ENCODE data around the gene GPR18.
"Not testable (repeated sequence)": the region's sequence is repeated elsewhere in the genome, so short reads cannot be mapped to it uniquely, and the experiment has no call there.

GPR18 gene

DNA sequence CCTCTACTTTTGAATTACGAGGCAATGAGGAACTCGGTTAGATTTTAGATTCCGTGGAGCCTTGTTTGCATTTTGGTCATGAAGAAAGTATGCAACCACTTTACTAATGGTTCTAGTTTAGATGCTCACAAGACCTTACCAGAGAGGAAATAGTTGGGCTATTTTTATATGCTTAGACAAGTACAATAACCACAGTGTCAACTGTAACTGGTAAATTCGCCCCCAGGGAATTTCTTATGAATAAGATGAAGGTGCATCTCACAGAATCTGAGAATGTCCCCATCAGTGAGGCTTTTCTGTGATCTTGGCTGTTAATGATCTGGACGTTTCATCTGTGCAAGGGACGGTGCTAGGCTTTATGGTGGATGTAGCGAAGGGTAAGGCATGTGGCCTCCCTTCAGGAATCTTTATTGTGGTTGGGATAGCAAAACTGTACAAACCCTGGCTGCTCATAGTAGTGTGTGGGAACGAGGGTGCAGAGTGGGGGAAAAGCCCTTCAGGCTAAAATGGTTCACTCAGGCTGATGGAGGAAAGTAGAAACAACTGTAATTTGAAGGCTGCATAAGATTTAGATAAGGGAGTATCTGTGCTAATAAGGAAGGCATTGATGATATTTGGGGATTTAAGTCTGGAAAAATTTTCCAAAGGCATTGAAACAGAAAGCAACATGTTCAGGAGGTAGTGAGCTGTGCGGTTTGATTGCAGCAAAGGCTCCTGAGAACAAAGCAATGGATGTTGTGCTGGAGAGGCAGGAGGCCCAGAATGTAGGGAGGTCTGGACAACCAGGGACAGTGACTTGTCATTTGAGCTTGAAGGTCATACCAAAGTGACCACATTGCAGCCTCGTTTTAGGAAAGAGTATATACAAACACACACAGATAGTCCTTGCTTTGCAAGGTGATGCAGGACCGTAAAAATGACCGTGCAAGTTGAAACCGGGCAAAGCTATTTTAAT is 29.2 kb downstream of the GPR18 start:
- DNase-seq (ENCODE audit: low spot score), result no peak

DNA sequence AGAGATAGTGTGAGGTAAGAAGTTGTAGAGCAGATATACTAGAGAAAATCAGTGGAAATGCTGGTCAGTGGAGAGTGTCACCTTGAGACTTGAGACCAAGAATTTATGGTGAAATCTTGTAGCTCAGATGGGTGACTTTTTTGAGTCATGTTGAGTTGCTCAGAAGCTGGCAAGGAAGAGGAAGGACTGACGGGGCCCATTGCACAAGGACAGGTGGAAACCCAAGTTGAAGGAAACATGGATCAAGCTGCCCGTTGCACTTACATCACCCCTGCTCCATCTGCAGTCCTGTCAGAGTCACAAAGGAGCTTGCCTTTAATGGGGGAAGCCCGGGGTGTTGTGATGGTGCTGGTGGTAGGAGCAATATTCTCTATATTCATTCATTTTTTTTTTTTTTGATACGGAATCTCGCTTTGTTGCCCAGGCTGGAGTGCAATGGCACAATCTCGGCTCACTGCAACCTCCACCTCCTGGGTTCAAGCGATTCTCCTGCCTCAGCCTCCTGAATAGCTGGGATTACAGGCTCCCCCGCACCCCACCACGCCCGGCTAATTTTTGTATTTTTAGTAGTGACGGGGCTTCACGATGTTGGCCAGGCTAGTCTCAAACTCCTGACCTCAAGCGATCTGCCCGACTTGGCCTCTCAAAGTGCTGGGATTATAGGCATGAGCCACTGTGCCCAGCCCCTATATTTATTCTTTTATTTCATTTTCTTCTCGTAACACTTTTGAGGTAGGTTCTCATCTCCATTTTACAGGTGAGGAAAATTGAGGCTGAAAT is 30.1 kb downstream of the GPR18 start:
- no peak for DNase-seq (ENCODE audit: low spot score)

DNA sequence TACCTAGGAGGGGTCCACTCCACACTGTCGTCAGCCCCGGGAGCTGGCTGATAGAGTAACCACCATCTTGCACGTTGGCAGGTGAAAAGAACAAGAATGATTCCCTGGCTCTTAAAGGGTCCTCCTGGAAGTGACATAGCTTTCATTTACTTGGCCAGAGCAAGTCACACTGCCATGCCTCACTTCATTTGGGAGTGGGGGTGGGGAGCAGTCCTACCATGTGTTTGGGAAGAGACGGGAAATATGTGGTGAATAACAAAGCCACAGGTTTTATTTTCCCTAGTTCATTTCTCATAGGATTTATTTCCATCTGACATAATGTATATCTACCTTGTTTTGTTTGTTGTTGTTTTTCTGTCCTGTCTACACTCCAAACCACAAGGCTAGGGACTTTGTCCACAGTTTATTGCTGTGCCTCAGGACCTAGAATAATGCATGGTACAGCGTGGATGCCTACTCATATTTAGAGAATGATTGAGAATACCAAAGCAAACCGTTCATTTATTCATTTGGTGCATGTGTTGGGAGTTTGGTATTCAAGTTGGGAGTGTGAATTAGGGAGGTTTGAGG is 30.8 kb downstream of the GPR18 start:
- no peak for DNase-seq (ENCODE audit: low spot score)

DNA sequence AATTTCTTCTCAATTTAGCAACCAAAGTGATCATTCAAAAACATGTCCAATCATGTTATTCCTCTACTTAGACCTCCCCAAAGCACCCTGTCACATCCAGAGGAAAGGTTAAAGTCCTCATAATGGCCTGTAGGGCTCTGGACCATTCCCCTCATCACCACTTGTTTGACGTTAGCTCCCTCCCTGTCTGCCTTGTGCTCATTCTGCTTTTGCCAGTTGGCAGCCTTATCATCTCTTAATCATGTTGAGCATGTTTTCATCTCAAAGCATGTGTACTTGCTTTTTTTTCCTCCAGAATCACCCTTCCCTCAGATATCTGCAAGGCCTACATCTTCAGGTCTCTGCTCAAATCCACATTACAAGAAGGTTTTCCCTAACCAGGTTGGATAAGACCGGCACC is 31.7 kb downstream of the GPR18 start:
- DNase-seq (ENCODE audit: low spot score), result no peak

DNA sequence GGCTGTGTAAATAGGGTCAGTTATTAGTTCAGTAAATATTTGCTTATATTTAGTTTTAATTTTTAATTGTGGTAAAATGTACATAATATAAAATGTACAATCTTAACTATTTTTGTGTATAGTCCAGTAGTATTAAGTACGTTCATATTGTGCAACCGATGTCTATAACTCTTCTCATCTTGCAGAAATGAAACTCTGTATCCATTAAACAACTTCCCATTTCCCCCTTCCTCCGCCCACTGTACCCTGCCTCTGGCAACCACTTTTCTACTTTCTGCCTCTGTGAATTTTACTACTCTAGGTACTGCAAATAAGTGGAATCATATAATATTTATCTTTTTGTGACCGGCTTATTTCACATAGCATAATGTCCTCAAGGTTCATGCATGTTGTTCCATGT is 33.1 kb downstream of the GPR18 start:
- no peak for DNase-seq (ENCODE audit: low spot score)

DNA sequence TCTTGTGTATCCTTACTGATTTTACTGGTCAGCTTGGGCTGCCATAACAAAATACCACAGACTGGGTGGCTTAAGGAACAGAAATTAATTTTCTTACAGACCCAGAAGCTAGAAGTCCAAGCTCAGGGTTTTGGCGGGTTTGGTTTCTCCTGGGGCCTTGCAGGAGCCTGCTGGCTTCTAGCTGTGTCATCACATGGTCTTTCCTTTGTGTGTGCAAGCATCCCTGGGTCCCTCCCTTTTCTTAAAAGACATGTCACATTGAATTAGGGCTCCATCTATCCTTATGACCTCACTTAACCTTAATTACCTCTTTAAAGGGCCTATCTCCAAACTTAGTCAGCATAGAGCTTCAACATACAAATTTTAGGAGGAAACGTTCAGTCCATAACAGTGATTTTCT is 34.2 kb downstream of the GPR18 start:
- no peak for DNase-seq (ENCODE audit: low spot score)

DNA sequence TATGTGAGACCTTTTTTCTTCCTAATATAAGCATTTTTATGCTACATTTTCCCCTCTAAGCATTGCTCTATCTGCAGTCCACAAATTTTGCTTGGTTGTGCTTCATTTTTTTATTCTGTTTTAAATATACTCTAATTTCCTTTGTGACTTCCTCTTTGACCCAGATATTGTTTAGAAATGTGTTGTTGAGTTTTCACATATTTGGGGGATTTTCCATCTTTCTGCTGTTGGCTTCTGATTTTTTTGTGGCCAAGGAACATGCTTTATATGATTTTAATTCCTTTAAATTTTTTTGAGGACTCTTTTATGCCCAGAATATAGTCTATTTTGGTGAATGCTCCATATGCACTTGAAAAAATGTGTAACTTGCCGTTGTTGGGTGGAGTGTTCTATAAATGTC is 34.6 kb downstream of the GPR18 start:
- no peak for DNase-seq (ENCODE audit: low spot score)

DNA sequence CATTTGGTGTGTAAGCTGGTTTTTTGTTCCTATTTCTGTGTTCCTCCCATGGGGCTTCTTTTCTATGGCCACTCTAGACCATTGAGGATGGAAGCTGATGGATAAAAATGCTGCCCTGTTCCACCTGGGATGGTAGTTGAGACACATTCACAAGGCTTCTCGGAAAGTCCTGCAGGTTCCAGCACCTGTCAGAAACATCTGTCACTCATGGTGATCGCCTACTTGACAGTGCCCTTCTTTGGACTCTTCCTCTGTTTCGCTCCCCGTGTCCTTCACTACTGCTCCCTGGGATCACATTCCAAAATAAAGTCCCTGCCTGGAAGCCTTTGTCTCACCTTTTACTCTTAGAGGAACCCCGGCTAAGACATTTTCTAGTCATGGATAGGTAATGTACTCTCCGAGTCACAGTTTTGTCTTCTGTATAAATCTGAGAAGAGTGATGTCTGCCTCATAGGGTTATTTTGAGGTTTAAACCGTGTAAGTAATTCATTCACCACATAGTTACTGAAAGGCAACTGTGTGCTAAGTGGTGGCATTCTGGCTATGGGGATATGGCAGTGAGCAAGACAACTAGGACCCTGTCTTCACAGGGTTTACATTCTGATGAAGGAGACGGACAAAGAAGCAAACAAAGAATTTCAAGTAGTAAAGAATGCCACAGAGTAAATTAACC is 36.5 kb downstream of the GPR18 start:
- DNase-seq (ENCODE audit: low spot score), result no peak

DNA sequence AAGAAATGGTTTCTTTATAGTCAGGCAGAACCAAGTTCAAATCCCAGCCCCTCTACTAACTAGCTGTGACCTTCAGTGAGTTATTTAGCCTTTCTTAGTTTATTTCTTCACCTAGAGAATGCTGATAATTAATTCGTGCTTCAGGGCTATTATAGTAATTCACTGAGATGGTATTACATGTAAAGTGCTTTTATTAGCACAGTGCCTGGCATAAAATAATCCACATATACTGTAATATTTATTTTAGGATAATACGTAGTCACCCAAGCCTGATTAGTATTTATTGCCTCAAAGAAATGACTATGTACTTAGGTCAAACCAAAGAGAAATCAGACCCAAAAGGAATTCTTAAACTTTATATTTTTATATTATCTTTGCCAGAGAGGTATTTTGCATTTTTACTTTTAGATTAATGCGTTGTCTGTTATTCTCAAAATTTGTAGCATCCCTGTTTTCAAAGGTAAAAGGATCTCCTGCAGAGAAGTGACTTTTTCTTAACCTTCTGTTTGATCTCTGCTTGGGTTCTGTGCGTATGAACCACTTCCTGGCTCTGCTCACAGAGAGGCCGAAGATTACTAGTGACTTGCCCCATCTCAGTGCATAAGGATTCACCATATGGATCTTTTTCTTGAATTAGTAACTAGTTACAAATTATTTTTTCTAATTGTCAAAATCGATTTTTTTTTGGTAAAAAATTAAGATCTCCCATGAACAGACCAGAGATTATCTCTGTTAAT is 37.8 kb downstream of the GPR18 start:
- DNase-seq (ENCODE audit: low spot score), result no peak

DNA sequence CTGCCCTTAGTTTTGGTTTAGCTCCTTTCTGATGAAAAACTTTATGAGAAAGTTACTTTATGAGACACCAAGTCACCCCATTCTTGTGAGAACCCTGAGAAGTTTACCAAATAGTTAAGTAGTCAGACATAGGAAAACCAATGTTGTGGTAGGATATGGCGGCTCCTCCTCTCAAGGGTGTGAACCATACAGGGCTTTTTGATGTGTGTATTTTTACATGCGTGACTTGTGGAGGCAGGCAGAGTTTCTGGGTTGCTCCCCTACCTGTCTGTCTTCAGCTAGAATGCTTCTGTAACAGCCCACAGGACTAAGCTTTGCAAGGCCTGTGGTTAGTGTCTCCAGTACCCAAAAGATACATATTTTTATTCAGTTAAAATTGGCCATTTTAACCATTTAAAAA is 39.2 kb downstream of the GPR18 start:
- DNase-seq (ENCODE audit: low spot score), result no peak

DNA sequence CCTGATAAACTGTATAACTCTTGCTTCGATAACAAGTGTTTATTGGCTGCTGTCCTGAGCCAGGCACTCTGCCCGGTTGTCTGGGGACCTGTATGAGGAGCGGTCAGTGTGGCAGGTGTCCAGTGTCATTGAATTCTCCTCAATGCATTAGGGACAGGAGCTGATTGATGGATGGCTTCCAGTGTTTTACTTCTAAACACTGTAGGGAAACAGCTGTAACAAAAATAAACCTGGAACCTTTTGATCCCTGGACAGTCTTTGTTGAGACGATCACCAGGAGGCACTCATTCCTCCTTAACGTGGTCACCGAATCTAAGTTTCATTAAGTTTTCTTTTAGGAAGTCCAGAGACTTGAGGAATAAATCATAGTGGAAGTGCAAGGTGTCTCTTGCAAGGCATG is 39.6 kb downstream of the GPR18 start:
- no peak for DNase-seq (ENCODE audit: low spot score)

DNA sequence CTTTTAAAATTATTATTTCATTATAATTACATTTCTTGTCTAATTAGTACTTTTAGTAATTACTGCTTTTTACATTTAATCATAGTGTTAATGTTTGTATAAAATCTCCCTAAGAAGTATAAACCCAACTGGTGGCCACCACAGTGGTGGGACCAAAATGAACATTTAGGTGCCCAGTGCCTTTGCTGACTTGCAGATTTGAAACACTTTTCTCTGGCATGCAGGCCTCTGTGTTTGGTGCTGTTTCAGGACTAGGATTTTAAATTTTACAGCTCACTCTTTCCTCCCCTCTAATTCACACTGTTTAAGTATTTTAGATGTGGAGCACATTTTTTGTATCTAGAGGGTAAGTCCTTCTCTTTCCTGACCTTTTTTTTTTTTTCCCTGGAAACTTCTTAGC is 40.1 kb downstream of the GPR18 start:
- no peak for DNase-seq (ENCODE audit: low spot score)

DNA sequence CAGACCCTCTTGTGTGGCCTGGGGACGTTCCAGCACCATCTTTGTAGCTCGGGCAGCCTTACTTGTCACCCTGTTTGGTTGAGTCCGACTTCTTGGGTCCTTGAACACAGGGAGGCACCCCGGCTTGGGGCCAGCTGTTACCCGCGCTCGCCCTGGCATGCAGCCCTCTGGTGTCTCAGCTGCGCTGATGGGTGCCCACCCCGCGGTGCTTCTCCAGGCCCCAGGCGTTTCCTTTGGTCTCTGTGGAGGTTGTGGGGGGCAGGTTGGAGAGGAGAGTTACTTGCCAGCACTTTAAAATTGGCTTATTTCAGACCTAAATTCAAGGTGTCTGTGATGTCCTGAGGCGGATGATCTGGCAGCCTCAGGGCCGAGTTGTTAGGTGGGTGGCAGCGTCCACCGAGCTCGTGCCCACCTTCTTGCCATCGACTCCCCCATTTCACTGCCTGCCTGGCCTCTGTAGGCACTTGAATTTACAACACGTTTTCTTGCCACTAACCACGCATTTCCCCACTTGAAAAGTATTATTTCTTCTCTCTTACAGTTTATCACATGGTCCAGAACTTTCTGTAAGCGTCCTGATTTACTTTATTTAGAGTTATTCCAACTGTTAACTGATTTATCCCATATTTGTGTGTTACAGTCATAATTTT is 40.6 kb downstream of the GPR18 start:
- no peak for DNase-seq (ENCODE audit: low spot score)

DNA sequence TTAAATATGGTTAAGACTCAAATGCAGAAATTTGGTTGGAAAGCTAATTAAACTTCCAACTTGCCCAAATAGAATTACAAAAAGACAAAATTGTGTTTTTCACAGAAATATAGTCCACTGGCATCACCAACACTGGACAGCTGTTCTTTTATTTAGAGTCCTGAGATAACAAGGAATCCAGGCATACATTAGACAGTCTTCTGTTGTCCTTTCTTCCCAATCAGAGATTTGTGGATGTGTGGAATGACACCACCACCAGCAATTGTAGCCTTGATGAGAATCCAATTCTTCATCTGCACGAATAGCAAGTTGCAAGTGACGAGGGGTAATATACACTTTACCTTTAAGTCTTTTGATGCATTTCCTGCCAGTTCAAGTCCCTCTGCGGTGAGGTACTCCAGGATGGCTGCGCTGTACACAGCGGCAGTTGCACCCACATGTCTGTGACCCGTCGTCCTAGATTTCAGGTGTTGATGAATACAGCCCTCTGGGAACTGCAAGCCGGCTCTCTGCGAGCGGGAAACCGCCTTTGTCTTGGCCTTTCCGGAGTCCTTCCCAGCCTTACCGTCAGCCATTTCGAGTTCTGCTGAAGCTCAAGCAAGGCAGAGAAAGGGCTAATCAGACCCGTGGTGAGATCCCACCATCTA is 42.9 kb downstream of the GPR18 start:
- DNase-seq (ENCODE audit: low spot score), result no peak

DNA sequence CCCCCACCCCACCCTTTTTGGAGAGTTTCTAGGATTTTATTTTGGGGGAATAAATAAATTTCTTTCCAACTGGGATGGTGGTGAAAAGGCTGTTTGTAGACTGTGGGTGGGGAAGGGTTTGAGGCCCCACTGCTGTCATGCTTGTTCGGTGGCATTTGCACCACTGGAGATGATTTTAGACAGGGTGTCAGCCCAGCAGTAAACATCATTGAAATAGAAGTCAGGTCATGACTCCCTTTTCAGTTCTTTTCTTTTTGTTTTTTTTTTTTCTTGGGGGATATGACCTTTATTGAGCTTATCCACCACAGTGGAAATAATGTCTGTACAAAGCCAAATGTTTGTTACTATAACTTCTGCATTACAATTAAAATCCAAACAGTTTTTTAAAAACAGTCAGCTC is 43.4 kb downstream of the GPR18 start:
- no peak for DNase-seq (ENCODE audit: low spot score)

DNA sequence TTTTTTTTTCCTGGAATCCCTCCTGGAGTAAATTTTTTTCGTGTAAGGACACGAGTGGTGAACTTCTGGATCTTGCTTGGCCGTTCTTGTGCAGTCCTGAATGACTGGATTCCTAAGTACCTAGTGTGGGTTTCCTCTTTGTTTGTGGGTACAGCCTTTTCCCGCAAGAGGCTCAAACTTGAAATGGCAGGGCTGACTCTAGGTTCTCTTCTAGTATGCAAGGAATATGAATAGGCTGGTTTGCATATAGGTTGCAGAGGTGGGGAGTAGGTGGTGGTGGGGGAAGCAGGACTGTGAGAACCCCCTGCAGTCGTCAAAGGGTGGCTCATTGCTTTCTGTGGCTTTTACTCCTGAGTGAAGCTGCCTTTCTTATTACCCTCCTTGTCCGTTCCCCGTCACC is 43.9 kb downstream of the GPR18 start:
- DNase-seq (ENCODE audit: low spot score), result no peak

DNA sequence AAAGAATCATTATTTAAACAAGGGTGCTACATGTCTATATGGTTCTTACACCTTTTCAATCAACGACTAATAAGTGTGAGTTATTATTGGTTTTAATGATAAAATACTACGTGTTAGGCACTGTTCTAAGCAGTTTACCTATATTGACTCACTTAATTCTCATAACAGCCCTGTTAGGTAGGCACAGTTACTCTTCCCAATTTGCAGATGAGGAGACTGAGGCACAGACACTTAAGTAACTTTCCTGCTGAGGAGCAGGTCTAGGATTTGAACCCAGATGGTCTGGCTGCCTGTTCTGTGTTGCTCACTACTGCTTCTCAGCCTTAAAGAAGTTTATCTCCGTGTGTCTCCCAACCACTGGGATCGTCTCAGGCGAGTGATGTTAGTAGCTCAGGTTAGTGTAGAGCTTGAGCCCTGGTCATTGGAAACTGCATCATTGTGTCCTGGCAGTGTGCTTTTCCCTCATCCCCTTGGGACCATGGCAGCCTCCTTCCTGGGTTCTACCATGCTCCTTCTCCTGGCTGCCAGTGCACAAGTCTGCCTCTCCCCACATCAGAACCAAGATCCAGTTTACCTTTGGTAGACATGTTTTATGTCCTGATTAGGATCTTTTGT is 46.7 kb downstream of the GPR18 start:
- no peak for DNase-seq (ENCODE audit: low spot score)

DNA sequence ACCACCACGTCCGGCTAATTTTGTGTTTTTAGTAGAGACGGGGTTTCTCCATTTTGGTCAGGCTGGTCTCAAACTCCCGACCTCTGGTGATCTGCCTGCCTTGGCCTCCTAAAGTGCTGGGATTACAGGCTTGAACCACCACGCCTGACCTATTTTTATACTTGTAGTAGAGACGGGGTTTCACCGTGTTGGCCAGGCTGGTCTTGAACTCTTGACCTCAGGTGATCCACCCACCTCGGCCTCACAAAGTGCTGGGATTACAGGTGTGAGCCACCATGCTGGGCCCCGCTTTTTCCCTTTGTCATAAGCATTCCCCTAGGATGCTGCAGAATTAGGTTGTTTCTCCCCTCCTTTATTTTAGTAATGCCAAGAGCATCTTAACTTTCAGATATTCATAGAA is 47.6 kb downstream of the GPR18 start:
- DNase-seq (ENCODE audit: low spot score), result not testable (repeated sequence)

DNA sequence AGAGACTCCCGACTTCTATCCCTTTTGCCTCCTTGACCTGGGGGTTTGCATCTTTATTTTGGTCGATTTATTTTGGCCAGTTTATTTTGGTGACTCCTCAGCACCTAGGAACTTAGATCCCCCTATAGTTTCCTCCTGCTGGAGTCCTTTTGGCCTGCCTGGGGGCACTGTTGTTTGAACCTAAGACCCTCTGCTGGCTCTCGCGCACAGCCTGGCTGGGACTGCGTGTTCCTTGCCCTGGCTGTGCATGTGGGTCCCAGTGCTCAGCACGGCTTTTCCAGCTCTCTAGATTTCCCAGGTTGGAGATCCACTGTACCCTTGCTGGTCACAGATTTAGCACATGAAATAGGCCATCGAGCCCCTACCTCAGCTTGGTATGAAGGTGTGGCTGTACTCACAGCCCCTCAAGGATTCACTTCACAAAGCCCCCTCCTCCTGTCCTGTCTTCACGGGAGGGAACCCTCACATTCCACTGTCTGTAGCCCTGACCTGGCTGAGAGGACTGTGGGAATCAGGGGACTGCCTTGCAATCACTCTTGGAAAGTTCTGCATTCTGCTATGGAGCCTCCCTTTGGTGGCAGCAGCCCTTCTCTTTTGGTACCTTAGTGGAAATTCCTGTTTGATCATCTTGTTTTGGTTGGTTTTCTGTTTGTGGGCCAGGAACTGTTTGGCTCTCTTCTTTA is 49.2 kb downstream of the GPR18 start:
- no peak for DNase-seq (ENCODE audit: low spot score)

DNA sequence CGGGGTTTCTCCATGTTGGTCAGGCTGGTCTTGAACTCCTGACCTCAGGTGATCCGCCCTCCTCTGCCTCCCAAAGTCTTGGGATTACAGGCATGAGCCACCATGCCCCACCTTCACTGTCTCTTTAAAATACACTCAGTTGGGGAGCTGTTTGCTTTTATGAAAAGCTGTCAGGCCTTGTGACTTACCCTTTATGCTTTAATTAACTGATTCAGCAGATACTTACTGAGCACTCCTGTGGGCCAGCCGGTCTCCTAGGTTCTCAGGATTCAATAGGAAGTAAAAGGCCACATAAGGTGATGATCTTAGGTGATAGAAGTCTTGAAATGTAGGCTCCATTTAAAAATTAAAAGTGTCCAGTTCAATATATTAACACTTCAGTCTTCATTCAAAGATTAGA is 50.0 kb downstream of the GPR18 start:
- no peak for DNase-seq (ENCODE audit: low spot score)

Data from putamen (tissue), 1 donor.